Measurements from ENCODE around the gene CHD2. TPM values are rescaled to one million over a fixed set of nuclear protein-coding genes. Genes with fewer than 3 reads are reported as not detected.
"Not testable (repeated sequence)": the region's sequence is repeated elsewhere in the genome, so short reads cannot be mapped to it uniquely, and the experiment has no call there.

CHD2 gene
- total RNA-seq, 1 donor from 2014 or later: 61.2 TPM

- Histone ChIP-seq H3K27ac (peak overlapping the region; percentile 93 to 95), H3K27me3 (no peaks in the 10 kb centered on the region), H3K4me1 (peaks cover 35 to 50% of the 10 kb centered on the region in 2 donors), H3K36me3 (peaks cover 18 to 26% of the 10 kb centered on the region in 2 donors), H3K4me3 (peak overlapping the region in 1 of 2 donors; percentile 48), H3K9me3 (no peaks in the 10 kb centered on the region)
- DNase-seq (ENCODE audit: low spot score in 2 of 2): peak; percentile 81 to 97
- intact Hi-C loops (cut with DNase I): loop anchor here (2.0 to 5.0 kb wide), 2 partner anchors 220 to 289 kb away; no protein-coding TSS in a partner anchor
- TF ChIP-seq CTCF (IDR thresholded peaks at IDR 0.05): no peak
Measured at GRCh38 chr15:93028632-93029213, 128.6 kb downstream of the CHD2 start.

- H3K27ac ChIP-seq: peak overlapping the region; percentile 93 to 95
- peak in 1 of 2 donors; percentile 68 for DNase-seq (ENCODE audit: low spot score in 2 of 2)
- peak overlapping the region in 1 of 2 donors; percentile 34 for H3K4me3 ChIP-seq
- no peak for TF ChIP-seq CTCF (IDR thresholded peaks at IDR 0.05)
- no peaks in the 10 kb centered on the region for H3K9me3 ChIP-seq
- peaks cover 18 to 24% of the 10 kb centered on the region in 2 donors for H3K36me3 ChIP-seq
- H3K27me3 ChIP-seq: no peaks in the 10 kb centered on the region
- intact Hi-C loops (cut with DNase I): loop anchor here (2.0 to 5.0 kb wide), 2 partner anchors 221 to 288 kb away; no protein-coding TSS in a partner anchor
- peaks cover 35 to 50% of the 10 kb centered on the region in 2 donors for H3K4me1 ChIP-seq
Measured at GRCh38 chr15:93029214-93029835, 129.2 kb downstream of the CHD2 start.

- intact Hi-C loops (cut with DNase I): loop anchor here (1.0 to 10.0 kb wide), 7 partner anchors 43 to 1091 kb away; partner anchors contain the start of gene RGMA
- peak in 1 of 2 donors; percentile 72 for DNase-seq (ENCODE audit: low spot score in 2 of 2)
Measured at GRCh38 chr15:93029836-93030429, 129.8 kb downstream of the CHD2 start.

GRCh38 chr15:93030430-93031102, 130.4 kb downstream of the CHD2 start:
- no peaks in the 10 kb centered on the region for H3K27me3 ChIP-seq
- peak overlapping the region in 1 of 2 donors; percentile 4 for H3K4me3 ChIP-seq
- peaks cover 35 to 48% of the 10 kb centered on the region in 2 donors for H3K4me1 ChIP-seq
- H3K27ac ChIP-seq: peak overlapping the region; percentile 93 to 95
- intact Hi-C loops (cut with DNase I): loop anchor here (1.0 to 10.0 kb wide), 5 partner anchors 43 to 1090 kb away; partner anchors contain the start of gene RGMA
- H3K36me3 ChIP-seq: peaks cover 7 to 12% of the 10 kb centered on the region in 2 donors
- no peaks in the 10 kb centered on the region for H3K9me3 ChIP-seq
- peak; percentile 85 to 92 (median 90) for TF ChIP-seq CTCF (IDR thresholded peaks at IDR 0.05)
- peak in 1 of 2 donors; percentile 89 for DNase-seq (ENCODE audit: low spot score in 2 of 2)

More at GRCh38 chr15:93029836-93030429, 129.8 kb downstream of the CHD2 start:
- H3K9me3 ChIP-seq: no peaks in the 10 kb centered on the region
- no peaks in the 10 kb centered on the region for H3K27me3 ChIP-seq
- H3K4me3 ChIP-seq: peak overlapping the region in 1 of 2 donors; percentile 34
- H3K4me1 ChIP-seq: peaks cover 35 to 50% of the 10 kb centered on the region in 2 donors
- peaks cover 12 to 18% of the 10 kb centered on the region in 2 donors for H3K36me3 ChIP-seq
- peak overlapping the region; percentile 93 to 95 for H3K27ac ChIP-seq
- TF ChIP-seq CTCF (IDR thresholded peaks at IDR 0.05): no peak

GRCh38 chr15:93031103-93031464, 131.0 kb downstream of the CHD2 start:
- no peaks in the 10 kb centered on the region for H3K9me3 ChIP-seq
- H3K27ac ChIP-seq: peak overlapping the region; percentile 93 to 95
- H3K27me3 ChIP-seq: no peaks in the 10 kb centered on the region
- no peak overlapping the region for H3K4me3 ChIP-seq
- peaks cover 35 to 46% of the 10 kb centered on the region in 2 donors for H3K4me1 ChIP-seq
- H3K36me3 ChIP-seq: peaks cover 4 to 6% of the 10 kb centered on the region in 2 donors
- no peak for TF ChIP-seq CTCF (IDR thresholded peaks at IDR 0.05)
- peak in 1 of 2 donors; percentile 63 for DNase-seq (ENCODE audit: low spot score in 2 of 2)
- intact Hi-C loops (cut with DNase I): loop anchor here (2.0 to 10.0 kb wide), 4 partner anchors 58 to 1090 kb away; partner anchors contain the start of gene RGMA

- peaks cover 31 to 39% of the 10 kb centered on the region in 2 donors for H3K4me1 ChIP-seq
- H3K36me3 ChIP-seq, H3K27ac ChIP-seq, H3K4me3 ChIP-seq, H3K27me3 ChIP-seq, H3K9me3 ChIP-seq: not testable (repeated sequence)
- peak in 1 of 2 donors; percentile 62 for DNase-seq (ENCODE audit: low spot score in 2 of 2)
- intact Hi-C loops (cut with DNase I): loop anchor here (2.0 to 10.0 kb wide), 4 partner anchors 57 to 1089 kb away; partner anchors contain the start of gene RGMA
Measured at GRCh38 chr15:93031557-93032384, 131.6 kb downstream of the CHD2 start.

GRCh38 chr15:93032515-93033206, 132.5 kb downstream of the CHD2 start:
- intact Hi-C loops (cut with DNase I): loop anchor here (5.0 to 10.0 kb wide), 2 partner anchors 112 to 945 kb away; no protein-coding TSS in a partner anchor
- H3K4me1 ChIP-seq: peaks cover 22 to 30% of the 10 kb centered on the region in 2 donors
- DNase-seq (ENCODE audit: low spot score in 2 of 2): peak in 1 of 2 donors; percentile 55
- not testable (repeated sequence) for H3K9me3 ChIP-seq, H3K27me3 ChIP-seq, H3K4me3 ChIP-seq, H3K27ac ChIP-seq, H3K36me3 ChIP-seq
